CD4-positive, alpha-beta T cell treated with Interleukin-6 at 100 ng/mL for 8 hours (primary cell): ENCODE results near the gene CEP76.

Source experiments
- DNase-seq: peaks from one replicate; pipeline ENCODE4 v3.0.0-alpha.2; 2020; ENCODE audit warnings: mixed read lengths, low spot score

CEP76 gene

GRCh38 chr18:12703664-12704063 is 1.1 kb upstream of the CEP76 start:
- DNase-seq: no peak

DNA sequence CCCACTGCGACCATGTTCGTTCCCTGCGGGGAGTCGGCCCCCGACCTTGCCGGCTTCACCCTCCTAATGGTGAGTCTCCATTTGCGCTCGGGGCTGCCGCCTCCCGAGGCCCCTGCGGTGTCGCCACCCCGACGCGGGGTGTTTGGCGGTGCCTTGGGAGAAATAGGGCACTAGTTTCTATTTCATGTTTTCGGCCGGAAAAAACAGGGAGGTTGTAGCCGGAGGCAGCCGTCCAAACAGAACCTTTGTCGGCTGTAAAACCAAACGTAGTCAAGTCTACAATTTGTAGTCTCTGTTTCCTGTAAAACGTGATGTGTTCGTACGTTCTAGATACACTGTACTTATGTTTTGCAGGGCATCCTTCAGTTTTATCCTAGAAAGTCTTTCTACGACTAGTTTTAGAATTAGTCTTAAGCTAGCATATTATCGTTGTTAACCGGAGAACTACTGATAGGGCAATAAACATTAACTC is 609 bp upstream of the CEP76 start:
- DNase-seq: no peak

DNA sequence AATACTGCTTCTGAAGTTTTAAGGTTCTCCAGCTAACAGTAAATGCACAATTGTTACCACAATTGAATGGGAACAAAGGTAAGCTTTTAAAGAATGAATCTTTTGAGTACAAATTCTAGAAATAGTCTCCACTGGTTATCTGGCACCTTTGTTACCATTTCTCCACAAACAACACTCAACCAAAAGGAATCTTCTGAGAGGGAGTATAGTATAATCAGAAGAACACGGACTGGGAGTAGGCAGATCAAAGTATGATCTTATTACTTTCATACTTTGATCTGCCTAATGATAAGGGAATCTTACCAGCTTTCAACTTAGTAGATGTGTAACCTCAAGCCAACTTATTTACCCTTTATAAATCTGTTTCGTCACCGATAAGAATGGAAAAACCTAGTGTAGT is 1.4 kb downstream of the CEP76 start:
- no peak for DNase-seq

GRCh38 chr18:12699747-12700146 is 2.8 kb downstream of the CEP76 start:
- DNase-seq: no peak

DNA sequence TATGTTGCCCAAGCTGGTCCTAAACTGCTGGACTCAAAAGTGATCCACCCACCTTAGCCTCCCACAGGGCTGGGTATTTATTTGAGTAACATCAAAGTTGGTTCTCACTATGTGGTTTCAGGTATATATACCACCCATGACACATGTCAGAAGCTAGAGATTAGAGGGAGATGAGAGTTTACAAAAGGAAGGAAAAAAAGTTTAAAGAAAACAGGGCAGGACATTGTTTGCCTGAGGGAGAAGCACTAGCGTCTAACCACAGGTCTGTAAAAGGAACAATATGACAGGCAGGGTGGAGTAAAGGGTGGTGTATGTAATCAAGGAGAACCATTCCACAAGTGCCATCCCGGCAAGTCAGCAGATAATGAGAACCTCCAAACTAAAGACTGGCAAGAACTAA is 8.5 kb downstream of the CEP76 start:
- DNase-seq: no peak

DNA sequence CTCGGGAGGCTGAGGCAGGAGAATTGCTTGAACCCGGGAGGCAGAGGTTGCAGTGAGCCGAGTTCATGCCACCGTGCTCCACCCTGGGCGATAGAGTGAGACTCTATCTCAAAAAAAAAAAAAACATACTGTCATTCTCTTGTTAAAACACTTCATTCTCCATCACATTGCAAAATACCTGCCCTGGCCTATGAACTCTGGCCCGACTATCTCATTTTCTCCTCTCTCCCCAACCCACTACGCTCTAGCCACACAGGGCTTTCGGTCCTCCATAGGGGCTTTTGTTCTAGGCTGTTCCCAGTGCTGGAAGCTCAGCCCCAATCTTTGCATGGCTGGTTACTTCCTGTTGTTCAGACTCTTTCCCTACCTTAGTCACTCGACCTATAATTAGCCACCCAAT is 10.3 kb downstream of the CEP76 start:
- no peak for DNase-seq

DNA sequence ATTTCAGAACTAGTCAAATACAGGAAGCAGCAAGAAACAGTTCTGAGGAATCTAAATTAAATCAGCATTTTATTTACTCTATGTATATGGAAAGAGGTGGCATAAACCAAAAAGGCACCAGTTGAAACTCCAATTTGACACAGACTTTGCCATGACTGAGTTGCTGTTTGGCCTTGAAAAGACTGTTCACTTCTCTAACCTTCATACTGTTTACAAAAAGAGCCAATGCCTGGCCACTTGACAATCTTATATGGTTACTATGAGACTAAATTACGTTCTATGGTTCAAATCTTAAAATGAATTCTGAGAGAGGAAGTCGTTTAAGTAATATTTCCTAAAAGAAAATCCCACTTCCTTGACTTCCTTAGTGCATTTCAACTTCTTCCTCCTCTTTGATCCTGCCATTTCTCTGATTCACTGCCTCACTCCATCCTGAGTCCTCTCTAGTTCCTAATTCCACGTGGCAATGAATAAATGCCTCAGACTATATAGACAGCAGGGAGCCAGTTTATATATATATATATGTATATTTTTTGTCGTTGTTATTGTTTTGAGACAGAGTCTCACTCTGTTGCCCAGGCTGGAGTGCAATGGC is 13.2 kb downstream of the CEP76 start:
- no peak for DNase-seq

DNA sequence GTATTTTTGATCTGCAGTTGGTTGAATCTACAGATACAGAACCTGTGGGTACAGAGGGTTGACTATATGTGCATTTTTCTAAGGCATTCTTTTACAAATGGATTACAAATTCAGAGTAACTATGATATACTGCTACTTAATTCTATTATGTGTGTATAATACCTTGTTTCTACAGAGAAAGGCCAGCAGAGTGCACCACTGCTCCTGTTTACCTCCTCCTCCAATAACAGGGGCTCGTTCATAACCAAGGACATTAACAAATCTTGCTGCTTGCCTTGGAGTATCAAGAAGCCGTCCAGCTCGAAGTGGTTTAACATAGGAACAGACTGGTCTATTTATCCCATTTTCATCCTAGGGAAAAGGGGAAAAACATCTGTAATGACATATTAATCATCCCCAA is 16.4 kb downstream of the CEP76 start:
- DNase-seq: no peak

- no peak for DNase-seq
These were observed 23.2 kb downstream of the CEP76 start for GRCh38 chr18:12679183-12679786.

DNA sequence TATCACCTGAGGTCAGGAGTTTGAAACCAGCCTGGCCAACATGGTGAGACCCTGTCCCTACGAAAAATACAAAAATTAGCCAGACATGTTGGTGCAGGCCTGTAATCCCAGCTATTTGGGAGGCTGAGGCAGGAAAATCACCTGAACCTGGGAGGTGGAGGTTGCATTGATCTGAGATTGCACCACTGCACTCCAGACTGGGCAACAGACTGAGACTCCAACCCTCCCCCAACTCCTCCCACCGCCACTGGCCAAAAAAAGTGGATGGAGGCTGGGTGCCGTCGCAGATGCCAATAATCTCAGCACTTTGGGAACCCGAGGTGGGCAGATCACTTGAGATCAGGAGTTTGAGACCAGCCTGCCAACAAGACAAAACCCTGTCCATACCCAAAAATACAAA is 34.5 kb downstream of the CEP76 start:
- no peak for DNase-seq

- peak; percentile 31 for DNase-seq
These were observed 42.5 kb downstream of the CEP76 start for GRCh38 chr18:12659904-12660605.

GRCh38 chr18:12658426-12659138 is 43.9 kb downstream of the CEP76 start:
- no peak for DNase-seq

DNA sequence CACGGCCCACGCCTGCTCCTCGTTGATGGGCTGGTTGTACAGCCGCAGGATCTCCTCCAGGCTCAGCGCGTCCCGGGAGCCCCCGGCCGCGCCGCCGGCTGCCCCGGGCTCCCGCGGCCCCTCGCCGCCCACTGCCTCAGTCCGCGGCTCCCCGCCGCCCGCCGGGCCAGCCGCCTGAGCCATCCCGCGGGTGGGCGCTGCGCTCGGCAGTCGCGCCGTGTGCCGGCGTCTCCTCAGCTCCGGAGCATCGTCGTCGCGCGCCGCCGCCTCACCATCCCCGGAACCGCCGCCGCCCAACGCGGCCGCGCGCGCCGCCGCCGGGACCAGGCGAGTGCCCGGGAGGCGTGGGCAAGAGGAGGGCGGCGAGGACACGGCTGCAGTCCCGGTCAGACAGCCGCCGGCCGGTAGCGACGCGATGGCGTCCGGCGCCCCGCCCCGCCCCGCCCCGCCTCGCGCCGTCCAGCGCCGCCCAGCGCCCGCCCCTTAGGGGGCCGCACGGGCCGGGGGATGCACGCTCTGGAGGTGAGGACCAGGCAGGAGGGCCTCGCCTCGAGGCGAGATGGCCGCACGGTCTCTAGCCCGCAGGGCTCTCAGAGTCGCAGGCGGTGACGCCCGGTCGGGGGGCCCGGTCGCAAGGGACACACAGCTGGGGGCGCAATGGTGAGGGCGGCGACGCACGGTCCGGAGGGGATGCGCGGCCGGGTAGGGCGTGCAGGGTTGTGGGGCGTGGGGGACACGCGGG is 44.7 kb downstream of the CEP76 start, which contains the start of gene SPIRE1:
Gene SPIRE1, minus strand, starts transcription at position 424 of the 742 bp plus-strand sequence. Its CDS starts 241 bp downstream, at position 183.
- peak; percentile 26 for DNase-seq

- DNase-seq: no peak
These were observed 45.4 kb downstream of the CEP76 start for GRCh38 chr18:12656938-12657683.

DNA sequence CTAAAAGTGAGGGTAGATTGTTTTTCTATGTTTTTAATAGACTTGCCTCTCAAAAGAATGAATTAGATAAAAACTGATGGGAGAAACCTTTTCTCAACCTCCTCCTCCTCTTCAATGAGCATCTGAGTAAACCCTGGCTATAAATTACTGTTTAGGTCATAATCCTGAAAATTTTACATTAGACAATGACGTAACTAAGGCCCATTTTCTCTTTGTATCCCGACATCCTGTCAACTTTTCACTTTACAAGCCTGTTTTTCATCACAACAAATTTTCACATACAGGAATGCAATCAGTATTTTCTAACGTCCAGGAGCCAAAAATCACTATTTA is 46.0 kb downstream of the CEP76 start:
- no peak for DNase-seq

DNA sequence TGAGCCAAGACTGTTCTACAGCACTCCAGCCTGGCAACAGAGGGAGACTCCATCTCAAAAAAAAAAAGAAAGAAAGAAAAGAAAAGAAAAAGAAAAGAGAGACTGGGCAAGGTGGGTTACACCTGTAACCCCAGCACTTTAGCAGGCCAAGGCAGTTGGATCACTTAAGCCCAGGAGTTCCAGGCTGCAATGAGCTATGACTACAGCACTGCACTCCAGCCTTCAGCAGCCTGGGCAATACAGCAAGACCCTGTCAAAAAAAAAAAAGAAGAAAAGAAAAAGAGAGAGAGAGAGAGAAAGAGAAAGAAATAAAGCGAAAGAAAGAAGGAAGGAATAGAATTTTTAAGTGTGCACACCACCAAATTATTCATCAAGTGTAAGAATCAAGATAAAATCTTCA is 47.6 kb downstream of the CEP76 start:
- no peak for DNase-seq

- DNase-seq: no peak
These were observed 49.6 kb downstream of the CEP76 start for GRCh38 chr18:12652861-12653401.

DNA sequence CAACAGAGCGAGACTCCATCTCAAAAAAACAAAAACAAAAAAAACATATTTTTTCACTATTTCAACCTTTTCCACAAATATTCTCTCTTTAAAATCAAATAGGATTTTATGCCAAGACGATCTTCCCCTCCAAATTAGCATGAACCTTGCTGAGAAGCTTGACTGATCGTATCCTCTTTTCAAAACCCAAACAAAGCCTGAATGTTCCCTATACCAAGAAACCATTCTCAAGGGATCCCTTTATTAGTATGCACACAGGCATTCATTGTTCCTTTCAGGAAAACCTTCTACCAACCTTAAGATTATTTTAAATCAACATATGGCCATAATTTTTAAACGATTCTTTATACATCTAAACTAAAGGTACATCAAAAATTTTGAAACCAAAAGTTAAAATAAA is 50.9 kb downstream of the CEP76 start:
- DNase-seq: no peak

DNA sequence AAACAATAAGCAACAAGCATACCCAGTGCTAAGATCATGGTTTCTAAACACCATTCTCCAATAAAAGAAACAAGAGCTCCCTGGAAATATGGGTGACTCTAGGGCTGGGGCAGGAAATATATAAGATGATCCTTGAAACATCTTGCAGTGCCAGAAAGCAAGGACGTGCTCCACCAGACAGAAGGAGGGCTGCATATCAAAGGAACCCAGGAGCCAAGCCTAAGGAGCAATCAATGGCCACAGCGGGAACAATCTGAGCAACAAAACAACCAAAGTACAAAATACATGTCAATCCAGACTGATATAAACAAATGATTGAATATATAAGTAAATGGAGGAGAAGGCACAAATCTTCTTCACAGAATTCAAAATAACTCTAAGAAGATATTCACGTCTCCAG is 54.8 kb downstream of the CEP76 start:
- DNase-seq: no peak

DNA sequence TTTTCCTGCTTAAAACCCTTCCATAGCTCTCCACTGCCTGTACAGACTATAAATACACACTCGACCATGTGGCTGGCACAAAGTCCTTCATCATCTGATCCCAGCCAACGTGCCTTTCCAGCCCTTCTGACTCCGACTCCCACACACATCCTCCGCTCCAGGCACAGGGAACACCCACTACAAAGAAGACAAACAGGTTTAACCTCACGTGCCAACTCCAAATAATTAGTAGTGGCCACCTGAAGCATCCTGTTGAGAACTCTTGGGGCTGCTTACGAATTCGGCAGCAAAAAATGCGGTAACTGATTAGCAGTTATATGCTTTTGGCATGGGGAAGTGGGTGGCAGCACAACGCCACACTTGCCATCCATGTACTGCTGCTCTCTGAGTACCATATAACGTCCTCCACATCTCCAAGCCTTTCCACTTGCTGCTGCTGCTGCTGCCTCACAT is 56.7 kb downstream of the CEP76 start:
- no peak for DNase-seq

- no peak for DNase-seq
These were observed 57.3 kb downstream of the CEP76 start for GRCh38 chr18:12645254-12645653.
